HCT116 (cell line): ENCODE data around the gene MTM1. TPM values are rescaled to one million over a fixed set of nuclear protein-coding genes. Genes with fewer than 3 reads are reported as not detected.

Experiments
- ATAC-seq: fragments of 200-7000 bp; cut with Tn5 transposase; 2 replicates; pipeline ENCODE4 v1.9.1; 2020; ENCODE audit warnings: mild to moderate bottlenecking, moderate library complexity
- BruUV-seq: library from RNA; stranded (reverse); fragments of 400-500 nt; replicated peaks from 2 replicates; lab custom pipeline; 2021; lab: Mats Ljungman, UMichigan
- CTCF ChIA-PET: fragments of 300-600 bp; sonication (Branson Sonifier 250); formaldehyde crosslinking; loops from one replicate; lab custom pipeline; 2021; ENCODE audit warnings: antibody characterized with exemption; lab: Charles Lee
- POLR2A ChIA-PET: fragments of 300-600, 350-600 bp; sonication (Branson Sonifier 250); formaldehyde crosslinking; loops from one replicate; lab custom pipeline; 2021; ENCODE audit warnings: antibody characterized with exemption; lab: Charles Lee
- RAD21 ChIA-PET, 2 experiments: fragments of 300-600 bp; sonication (Branson Sonifier 250); formaldehyde crosslinking; loops; one replicate each; lab custom pipeline; 2023; ENCODE audit warnings: low total read pairs in 2 of 2; ENCODE audit not compliant: uncharacterized antibody in 2 of 2, unreplicated experiment in 2 of 2, low non-redundant PET in 1 of 2; lab: Charles Lee
- DNase-seq: peaks from one replicate; pipeline ENCODE4 v3.0.0-alpha.2; 2010; ENCODE audit warnings: low read depth, low spot score
- H2AFZ ChIP-seq: fragments of 200-600 bp; shearing (Covaris generic), sonication (generic); 2 replicates; pipeline ENCODE4 v1.6.1; 2017; ENCODE audit warnings: low read depth, mixed run types, mixed read lengths, antibody characterized with exemption, low read length; ENCODE audit not compliant: poor library complexity, severe bottlenecking
- H3K27ac ChIP-seq: 2 replicates; pipeline ENCODE4 v1.5.1; 2012; ENCODE audit warnings: low read depth, low read length
- H3K27me3 ChIP-seq: fragments of 200-600 bp; sonication (generic); 2 replicates; pipeline ENCODE4 v1.6.1; 2016; ENCODE audit warnings: mixed run types, low read length, mixed read lengths; ENCODE audit not compliant: insufficient read depth
- H3K36me3 ChIP-seq, 2 experiments: fragments of 200-500 bp in 1 of 2; fragments of 200-600 bp in 1 of 2; sonication (Bioruptor generic) in 1 of 2; sonication (generic) in 1 of 2; 2 replicates each; pipeline versions ENCODE4 v1.5.1 to v1.6.1; 2014 to 2016; ENCODE audit warnings: low read length in 2 of 2, inconsistent platforms in 1 of 2, mixed read lengths in 1 of 2, mixed run types in 1 of 2; ENCODE audit not compliant: insufficient read depth in 2 of 2, control insufficient read depth in 1 of 2
- H3K4me1 ChIP-seq, 2 experiments: fragments of 200-600 bp in 1 of 2; sonication (generic) in 1 of 2; 2 replicates each; pipeline versions ENCODE4 v1.5.1 to v1.6.1; 2012 to 2017; ENCODE audit warnings: low read length in 2 of 2, inconsistent platforms in 1 of 2, mild to moderate bottlenecking in 1 of 2, mixed read lengths in 1 of 2, mixed run types in 1 of 2, moderate library complexity in 1 of 2; ENCODE audit not compliant: insufficient read depth in 2 of 2, control insufficient read depth in 1 of 2
- H3K4me2 ChIP-seq: fragments of 200-600 bp; sonication (generic); 2 replicates; pipeline ENCODE4 v1.6.1; 2017; ENCODE audit warnings: mixed run types, low read length, mixed read lengths
- H3K4me3 ChIP-seq, 2 experiments: fragments of 200-600 bp in 1 of 2; sonication (generic) in 1 of 2; replicated peaks in 1 of 2; 2 replicates each; pipeline ENCODE4 v1.5.1; 2011 to 2016; ENCODE audit warnings: low read length in 2 of 2, control low read depth in 1 of 2, low read depth in 1 of 2, mild to moderate bottlenecking in 1 of 2, mixed read lengths in 1 of 2, mixed run types in 1 of 2
- H3K79me2 ChIP-seq: fragments of 200-600 bp; sonication (generic); 2 replicates; pipeline ENCODE4 v1.6.1; 2017; ENCODE audit warnings: mild to moderate bottlenecking, mixed run types, low read length, moderate library complexity, mixed read lengths; ENCODE audit not compliant: insufficient read depth
- H3K9ac ChIP-seq: fragments of 200-600 bp; sonication (generic); 2 replicates; pipeline ENCODE4 v1.6.1; 2016; ENCODE audit warnings: low read length, mixed read lengths
- H3K9me2 ChIP-seq: fragments of 200-600 bp; sonication (generic), shearing (Covaris generic); 2 replicates; pipeline ENCODE4 v1.6.1; 2017; ENCODE audit warnings: mixed run types, mild to moderate bottlenecking, moderate library complexity; ENCODE audit not compliant: insufficient read depth
- H3K9me3 ChIP-seq, 2 experiments: fragments of 200-500 bp in 1 of 2; fragments of 200-600 bp in 1 of 2; sonication (Bioruptor generic) in 1 of 2; sonication (generic) in 1 of 2; 2 replicates each; pipeline ENCODE4 v1.6.1; 2014 to 2017; ENCODE audit warnings: low read length in 2 of 2, mixed read lengths in 2 of 2, inconsistent platforms in 1 of 2, low read depth in 1 of 2, mild to moderate bottlenecking in 1 of 2, mixed run types in 1 of 2, moderate library complexity in 1 of 2; ENCODE audit not compliant: control insufficient read depth in 1 of 2, insufficient read depth in 1 of 2
- H4K20me1 ChIP-seq: fragments of 200-600 bp; sonication (generic), shearing (Covaris generic); 2 replicates; pipeline ENCODE4 v1.6.1; 2017; ENCODE audit warnings: mixed run types, mild to moderate bottlenecking, moderate library complexity; ENCODE audit not compliant: insufficient read depth
- CBX3 ChIP-seq: IDR thresholded peaks from 2 replicates; pipeline ENCODE4 v1.6.1; 2012; ENCODE audit warnings: low read depth
- EGR1 ChIP-seq: IDR thresholded peaks from 2 replicates; pipeline ENCODE4 v1.6.1; 2012; ENCODE audit warnings: low read depth
- EZH2 ChIP-seq: fragments of 200-600 bp; sonication (generic); IDR thresholded peaks from 2 replicates; pipeline ENCODE4 v1.6.1; 2017; ENCODE audit warnings: antibody characterized with exemption, mixed run types
- EZH2phosphoT487 ChIP-seq: fragments of 200-600 bp; IDR thresholded peaks from 2 replicates; pipeline ENCODE4 v1.6.1; 2018; ENCODE audit warnings: antibody characterized with exemption, borderline replicate concordance
- FOSL1 ChIP-seq: IDR thresholded peaks from 2 replicates; pipeline ENCODE4 v1.6.1; 2012; ENCODE audit warnings: low read depth
- JUND ChIP-seq: IDR thresholded peaks from 2 replicates; pipeline ENCODE4 v1.6.1; 2012
- POLR2A ChIP-seq: IDR thresholded peaks from 2 replicates; pipeline ENCODE4 v1.7.0; 2011; ENCODE audit warnings: borderline replicate concordance; ENCODE audit not compliant: insufficient read depth, insufficient read length; ENCODE audit errors: extremely low read depth
- POLR2AphosphoS5 ChIP-seq: IDR thresholded peaks from 2 replicates; pipeline ENCODE4 v1.6.1; 2011; ENCODE audit warnings: mild to moderate bottlenecking, low read depth, low read length, moderate library complexity
- SIN3A ChIP-seq: IDR thresholded peaks from 2 replicates; pipeline ENCODE4 v1.6.1; 2012; ENCODE audit warnings: low read depth
- SP1 ChIP-seq: IDR thresholded peaks from 2 replicates; pipeline ENCODE4 v1.6.1; 2012; ENCODE audit warnings: low read depth
- SRF ChIP-seq: IDR thresholded peaks from 2 replicates; pipeline ENCODE4 v1.6.1; 2012; ENCODE audit warnings: low read depth
- TCF7L2 ChIP-seq: IDR thresholded peaks from 2 replicates; pipeline ENCODE4 v1.7.0; 2011; ENCODE audit warnings: borderline replicate concordance, inconsistent platforms; ENCODE audit not compliant: insufficient read depth, insufficient read length; ENCODE audit errors: extremely low read depth
- YY1 ChIP-seq: IDR thresholded peaks from 2 replicates; pipeline ENCODE4 v1.6.1; 2011; ENCODE audit warnings: low read length, low read depth, moderate library complexity, mild to moderate bottlenecking; ENCODE audit not compliant: insufficient replicate concordance; ENCODE audit errors: extremely low read depth
- ZFX ChIP-seq: fragments of 450-650 bp; IDR thresholded peaks from 2 replicates; pipeline ENCODE4 v1.6.1; 2017
- ZNF274 ChIP-seq: fragments of 200-500 bp; sonication (Bioruptor generic); IDR thresholded peaks from 2 replicates; pipeline ENCODE4 v1.6.1; 2014; ENCODE audit warnings: mild to moderate bottlenecking, low read depth, low read length, inconsistent platforms
- intact Hi-C: fragments of 100-400 bp; cut with micrococcal nuclease; formaldehyde crosslinking; loops from 2 replicates; pipeline ENCODE4 v1.10.0; 2022
- total RNA-seq: library from RNA; stranded (reverse); gene quantifications from one replicate; pipeline ENCODE4 v1.2.1, GENCODE V29; 2021; ENCODE audit not compliant: unreplicated experiment
- TF ChIP-seq, protein P1 (sequence below): IDR thresholded peaks from 2 replicates; pipeline ENCODE4 v1.6.1; 2011; ENCODE audit warnings: mild to moderate bottlenecking, low read length, moderate library complexity; ENCODE audit not compliant: insufficient replicate concordance; ENCODE audit errors: extremely low read depth
- TF ChIP-seq, protein P2 (sequence below): IDR thresholded peaks from 2 replicates; pipeline ENCODE4 v1.6.1; 2012; ENCODE audit warnings: low read depth
- TF ChIP-seq, protein P3 (sequence below), 3 experiments: fragments of 200-600 bp in 1 of 3; sonication (generic) in 1 of 3; IDR thresholded peaks in 2 of 3; conservative IDR thresholded peaks in 1 of 3; 2 replicates each; pipeline ENCODE4 v1.5.1; 2012 to 2017; ENCODE audit warnings: low read depth in 2 of 3, low read length in 2 of 3, antibody characterized with exemption in 1 of 3, borderline replicate concordance in 1 of 3, control low read depth in 1 of 3, mild to moderate bottlenecking in 1 of 3, mixed read lengths in 1 of 3, mixed run types in 1 of 3, moderate library complexity in 1 of 3; ENCODE audit not compliant: insufficient read depth in 1 of 3

Gene MTM1
- total RNA-seq, 1 experiment from 2014 or later: 6.5 TPM

DNA sequence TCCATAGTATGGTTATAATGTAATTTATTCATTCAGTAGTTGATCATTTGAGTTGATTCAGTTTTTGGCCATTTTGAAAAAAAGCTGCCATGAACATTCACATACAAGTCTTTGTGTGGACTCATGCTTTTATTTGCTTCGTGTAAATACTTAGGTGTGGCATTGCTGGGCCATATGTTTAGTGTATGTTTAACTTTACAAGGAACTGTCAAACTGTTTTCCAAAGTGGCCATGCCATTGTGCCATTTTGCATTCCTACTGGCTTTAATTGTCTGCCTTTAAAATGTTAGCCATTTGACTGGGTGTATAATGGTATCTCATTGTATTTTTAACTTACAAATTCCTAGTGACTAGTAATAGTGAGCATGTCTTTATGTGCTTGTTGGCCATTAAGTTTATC is 8.8 kb downstream of the MTM1 start (continued):
- no peak for TF ChIP-seq EZH2
- TF ChIP-seq POLR2A: no peak
- TF ChIP-seq ZNF274: no peak
- TF ChIP-seq, protein P1, sequence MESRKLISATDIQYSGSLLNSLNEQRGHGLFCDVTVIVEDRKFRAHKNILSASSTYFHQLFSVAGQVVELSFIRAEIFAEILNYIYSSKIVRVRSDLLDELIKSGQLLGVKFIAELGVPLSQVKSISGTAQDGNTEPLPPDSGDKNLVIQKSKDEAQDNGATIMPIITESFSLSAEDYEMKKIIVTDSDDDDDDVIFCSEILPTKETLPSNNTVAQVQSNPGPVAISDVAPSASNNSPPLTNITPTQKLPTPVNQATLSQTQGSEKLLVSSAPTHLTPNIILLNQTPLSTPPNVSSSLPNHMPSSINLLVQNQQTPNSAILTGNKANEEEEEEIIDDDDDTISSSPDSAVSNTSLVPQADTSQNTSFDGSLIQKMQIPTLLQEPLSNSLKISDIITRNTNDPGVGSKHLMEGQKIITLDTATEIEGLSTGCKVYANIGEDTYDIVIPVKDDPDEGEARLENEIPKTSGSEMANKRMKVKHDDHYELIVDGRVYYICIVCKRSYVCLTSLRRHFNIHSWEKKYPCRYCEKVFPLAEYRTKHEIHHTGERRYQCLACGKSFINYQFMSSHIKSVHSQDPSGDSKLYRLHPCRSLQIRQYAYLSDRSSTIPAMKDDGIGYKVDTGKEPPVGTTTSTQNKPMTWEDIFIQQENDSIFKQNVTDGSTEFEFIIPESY: no peak

GRCh38 chrX:150581093-150581775 is 12.8 kb downstream of the MTM1 start:
- ATAC-seq (peak; percentile 85), DNase-seq (peak; percentile 28)
- no peaks in the 10 kb centered on the region for H3K36me3 ChIP-seq
- peak overlapping the region; percentile 33; the same call in 1 of the 2 replicates for H3K27ac ChIP-seq
- no peaks in the 10 kb centered on the region for H3K27me3 ChIP-seq
- no peak overlapping the region for H3K4me3 ChIP-seq
- TF ChIP-seq, protein P2, sequence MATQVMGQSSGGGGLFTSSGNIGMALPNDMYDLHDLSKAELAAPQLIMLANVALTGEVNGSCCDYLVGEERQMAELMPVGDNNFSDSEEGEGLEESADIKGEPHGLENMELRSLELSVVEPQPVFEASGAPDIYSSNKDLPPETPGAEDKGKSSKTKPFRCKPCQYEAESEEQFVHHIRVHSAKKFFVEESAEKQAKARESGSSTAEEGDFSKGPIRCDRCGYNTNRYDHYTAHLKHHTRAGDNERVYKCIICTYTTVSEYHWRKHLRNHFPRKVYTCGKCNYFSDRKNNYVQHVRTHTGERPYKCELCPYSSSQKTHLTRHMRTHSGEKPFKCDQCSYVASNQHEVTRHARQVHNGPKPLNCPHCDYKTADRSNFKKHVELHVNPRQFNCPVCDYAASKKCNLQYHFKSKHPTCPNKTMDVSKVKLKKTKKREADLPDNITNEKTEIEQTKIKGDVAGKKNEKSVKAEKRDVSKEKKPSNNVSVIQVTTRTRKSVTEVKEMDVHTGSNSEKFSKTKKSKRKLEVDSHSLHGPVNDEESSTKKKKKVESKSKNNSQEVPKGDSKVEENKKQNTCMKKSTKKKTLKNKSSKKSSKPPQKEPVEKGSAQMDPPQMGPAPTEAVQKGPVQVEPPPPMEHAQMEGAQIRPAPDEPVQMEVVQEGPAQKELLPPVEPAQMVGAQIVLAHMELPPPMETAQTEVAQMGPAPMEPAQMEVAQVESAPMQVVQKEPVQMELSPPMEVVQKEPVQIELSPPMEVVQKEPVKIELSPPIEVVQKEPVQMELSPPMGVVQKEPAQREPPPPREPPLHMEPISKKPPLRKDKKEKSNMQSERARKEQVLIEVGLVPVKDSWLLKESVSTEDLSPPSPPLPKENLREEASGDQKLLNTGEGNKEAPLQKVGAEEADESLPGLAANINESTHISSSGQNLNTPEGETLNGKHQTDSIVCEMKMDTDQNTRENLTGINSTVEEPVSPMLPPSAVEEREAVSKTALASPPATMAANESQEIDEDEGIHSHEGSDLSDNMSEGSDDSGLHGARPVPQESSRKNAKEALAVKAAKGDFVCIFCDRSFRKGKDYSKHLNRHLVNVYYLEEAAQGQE: no peak
- TF ChIP-seq POLR2A (no peak), YY1 (no peak), SP1 (no peak), ZFX (no peak), CBX3 (no peak), EZH2phosphoT487 (no peak), SIN3A (no peak), SRF (no peak), JUND (peak; percentile 47), EGR1 (no peak), FOSL1 (peak; percentile 65), TCF7L2 (no peak), POLR2AphosphoS5 (no peak)
- TF ChIP-seq, protein P3, sequence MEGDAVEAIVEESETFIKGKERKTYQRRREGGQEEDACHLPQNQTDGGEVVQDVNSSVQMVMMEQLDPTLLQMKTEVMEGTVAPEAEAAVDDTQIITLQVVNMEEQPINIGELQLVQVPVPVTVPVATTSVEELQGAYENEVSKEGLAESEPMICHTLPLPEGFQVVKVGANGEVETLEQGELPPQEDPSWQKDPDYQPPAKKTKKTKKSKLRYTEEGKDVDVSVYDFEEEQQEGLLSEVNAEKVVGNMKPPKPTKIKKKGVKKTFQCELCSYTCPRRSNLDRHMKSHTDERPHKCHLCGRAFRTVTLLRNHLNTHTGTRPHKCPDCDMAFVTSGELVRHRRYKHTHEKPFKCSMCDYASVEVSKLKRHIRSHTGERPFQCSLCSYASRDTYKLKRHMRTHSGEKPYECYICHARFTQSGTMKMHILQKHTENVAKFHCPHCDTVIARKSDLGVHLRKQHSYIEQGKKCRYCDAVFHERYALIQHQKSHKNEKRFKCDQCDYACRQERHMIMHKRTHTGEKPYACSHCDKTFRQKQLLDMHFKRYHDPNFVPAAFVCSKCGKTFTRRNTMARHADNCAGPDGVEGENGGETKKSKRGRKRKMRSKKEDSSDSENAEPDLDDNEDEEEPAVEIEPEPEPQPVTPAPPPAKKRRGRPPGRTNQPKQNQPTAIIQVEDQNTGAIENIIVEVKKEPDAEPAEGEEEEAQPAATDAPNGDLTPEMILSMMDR (IDR thresholded peaks at IDR 0.05 in 2 of 3, conservative IDR thresholded peaks at IDR 0.05 in 1 of 3; ENCODE audit: borderline replicate concordance in 1 of 3, insufficient read depth in 1 of 3, low read depth in 2 of 3, low read length in 2 of 3): no peak
- H3K9ac ChIP-seq: no peak overlapping the region
- RAD21 ChIA-PET: no interaction called here
- H4K20me1 ChIP-seq: no peaks in the 10 kb centered on the region
- H3K9me2 ChIP-seq: no peaks in the 10 kb centered on the region
- no peaks in the 10 kb centered on the region for H3K9me3 ChIP-seq
- POLR2A ChIA-PET: no interaction called here
- H3K4me2 ChIP-seq: peak overlapping the region; percentile 57
- BruUV-seq: no TSS peak
- H3K79me2 ChIP-seq: peaks cover 6% of the 10 kb centered on the region; the same call in 1 of the 2 replicates
- intact Hi-C loops: no loop called here
- H2AFZ ChIP-seq: no peak overlapping the region
- CTCF ChIA-PET: no interaction called here
- peaks cover 15 to 31% of the 10 kb centered on the region in 2 experiments for H3K4me1 ChIP-seq
